Activated naive CD8-positive, alpha-beta T cell treated with anti-CD3 and anti-CD28 coated beads for 36 hours (primary cell): ENCODE results near the gene ITGAD. TPM values are rescaled to one million over a fixed set of nuclear protein-coding genes. Genes with fewer than 3 reads are reported as not detected.
A peak's percentile ranks its signal among the peaks of the same experiment; 100 is the strongest.
"Not testable (repeated sequence)": the region's sequence is repeated elsewhere in the genome, so short reads cannot be mapped to it uniquely, and the experiment has no call there.

Source experiments
- DNase-seq: peaks from one replicate; pipeline ENCODE4 v3.0.0; 2021
- H3K27ac Mint-ChIP-seq: one replicate; pipeline ENCODE4 v1.8.0; 2022; ENCODE audit warnings: mild to moderate bottlenecking, moderate library complexity, mixed read lengths
- H3K27me3 Mint-ChIP-seq: one replicate; pipeline ENCODE4 v1.8.0; 2022; ENCODE audit warnings: mild to moderate bottlenecking, mixed read lengths
- H3K36me3 Mint-ChIP-seq: one replicate; pipeline ENCODE4 v1.8.0; 2021; ENCODE audit warnings: mild to moderate bottlenecking, mixed read lengths
- H3K4me1 Mint-ChIP-seq: one replicate; pipeline ENCODE4 v1.8.0; 2021; ENCODE audit warnings: mixed read lengths
- H3K4me3 Mint-ChIP-seq: one replicate; pipeline ENCODE4 v1.8.0; 2022; ENCODE audit warnings: mild to moderate bottlenecking, moderate library complexity, mixed read lengths
- H3K9me3 Mint-ChIP-seq: one replicate; pipeline ENCODE4 v1.8.0; 2022; ENCODE audit warnings: mixed read lengths
- total RNA-seq, 2 experiments: library from RNA; stranded (reverse); gene quantifications; one replicate each; pipeline ENCODE4 v1.2.3, GENCODE V29; 2021

The ITGAD gene
- total RNA-seq, 2 experiments from 2014 or later, result not detected

- Mint-ChIP-seq H3K9me3 (no peaks in the 10 kb centered on the region), H3K36me3 (no peaks in the 10 kb centered on the region), H3K27me3 (no peaks in the 10 kb centered on the region), H3K27ac (no peak overlapping the region), H3K4me3 (no peak overlapping the region), H3K4me1 (no peaks in the 10 kb centered on the region)
- DNase-seq, result no peak
Observed at GRCh38 chr16:31409433-31409832, 16.3 kb downstream of the ITGAD start.

DNA sequence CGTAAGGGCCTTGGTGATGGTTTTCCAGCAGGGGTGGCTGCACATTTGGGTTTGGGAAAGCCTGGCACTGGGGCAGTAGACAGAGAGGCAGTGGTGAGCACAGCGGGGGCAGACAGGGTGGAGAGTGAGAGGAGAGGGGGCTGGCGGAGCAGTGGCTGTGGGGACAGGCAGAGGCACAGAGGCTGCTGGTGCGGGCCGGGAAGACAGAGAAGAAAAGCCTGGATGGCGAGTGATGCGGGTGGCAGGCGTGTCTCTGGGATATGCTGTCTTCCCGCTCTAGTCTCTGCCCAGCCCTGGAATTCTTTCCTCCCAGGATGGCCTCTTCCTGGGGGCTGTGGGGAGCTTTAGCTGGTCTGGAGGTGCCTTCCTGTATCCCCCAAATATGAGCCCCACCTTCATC lies 16.9 kb downstream of the ITGAD start:
- no peaks in the 10 kb centered on the region for H3K36me3 Mint-ChIP-seq
- no peak overlapping the region for H3K4me3 Mint-ChIP-seq

DNA sequence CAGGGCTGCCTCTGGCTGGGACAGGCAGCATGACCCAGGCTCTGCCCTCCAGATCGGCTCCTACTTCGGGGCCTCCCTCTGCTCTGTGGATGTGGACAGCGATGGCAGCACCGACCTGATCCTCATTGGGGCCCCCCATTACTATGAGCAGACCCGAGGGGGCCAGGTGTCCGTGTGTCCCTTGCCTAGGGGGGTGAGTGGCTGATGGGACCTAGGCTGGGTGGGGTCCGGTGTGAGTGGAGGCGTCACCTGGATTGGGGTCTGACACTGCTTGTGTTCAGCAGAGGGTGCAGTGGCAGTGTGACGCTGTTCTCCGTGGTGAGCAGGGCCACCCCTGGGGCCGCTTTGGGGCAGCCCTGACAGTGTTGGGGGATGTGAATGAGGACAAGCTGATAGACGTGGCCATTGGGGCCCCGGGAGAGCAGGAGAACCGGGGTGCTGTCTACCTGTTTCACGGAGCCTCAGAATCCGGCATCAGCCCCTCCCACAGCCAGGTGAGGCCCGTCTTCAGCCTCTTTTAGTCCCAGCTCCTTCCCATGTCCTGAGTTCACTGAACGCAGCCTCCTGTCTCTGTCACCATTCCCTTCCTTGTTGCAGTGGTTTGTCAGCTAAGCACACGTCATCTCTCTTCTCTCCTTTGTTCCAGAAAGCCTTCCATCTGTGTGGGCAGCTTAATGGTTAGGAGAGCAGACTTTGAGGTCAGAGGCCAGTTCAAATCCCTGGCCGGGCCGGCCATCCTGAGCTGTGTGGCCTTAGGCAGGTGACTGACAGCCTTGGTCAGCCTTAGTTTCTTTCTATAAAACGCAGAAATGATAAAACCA lies 18.1 kb downstream of the ITGAD start:
- Mint-ChIP-seq H3K9me3 (no peaks in the 10 kb centered on the region), H3K27ac (no peak overlapping the region), H3K27me3 (peaks cover 7% of the 10 kb centered on the region), H3K36me3 (no peaks in the 10 kb centered on the region), H3K4me3 (no peak overlapping the region), H3K4me1 (no peaks in the 10 kb centered on the region)
- DNase-seq, result no peak

More for the DNA sequence above, 16.9 kb downstream of the ITGAD start:
- no peak overlapping the region for H3K27ac Mint-ChIP-seq
- DNase-seq, result no peak
- H3K27me3 Mint-ChIP-seq, result peaks cover under 1% of the 10 kb centered on the region
- H3K4me1 Mint-ChIP-seq, result no peaks in the 10 kb centered on the region
- no peaks in the 10 kb centered on the region for H3K9me3 Mint-ChIP-seq

- H3K9me3 Mint-ChIP-seq, result no peaks in the 10 kb centered on the region
Observed at GRCh38 chr16:31412750-31413149, 19.6 kb downstream of the ITGAD start.

DNA sequence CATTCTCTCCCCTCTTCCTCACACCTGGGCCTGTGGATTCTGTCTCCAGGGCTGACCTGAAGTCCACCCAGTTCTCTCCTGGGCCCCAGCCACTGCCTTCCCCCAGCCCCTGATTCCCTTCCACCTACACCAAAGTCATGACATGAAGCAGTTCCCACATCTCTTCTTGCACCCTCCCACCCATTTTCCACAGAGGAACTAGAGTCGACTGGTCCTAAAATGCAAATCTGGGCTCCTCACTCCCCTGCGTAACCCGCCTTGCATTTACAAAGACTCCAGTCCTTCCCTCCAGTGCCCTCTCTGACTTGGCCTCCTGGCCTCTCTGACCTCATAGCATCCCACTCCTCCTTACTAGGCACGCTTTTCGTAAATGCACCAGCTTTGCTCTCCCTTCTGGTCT lies 20.2 kb downstream of the ITGAD start:
- no peak overlapping the region for H3K27ac Mint-ChIP-seq
- no peak for DNase-seq
- no peaks in the 10 kb centered on the region for H3K36me3 Mint-ChIP-seq
- no peaks in the 10 kb centered on the region for H3K4me1 Mint-ChIP-seq
- H3K4me3 Mint-ChIP-seq, result no peak overlapping the region
- peaks cover 3% of the 10 kb centered on the region for H3K9me3 Mint-ChIP-seq
- H3K27me3 Mint-ChIP-seq, result peaks cover 14% of the 10 kb centered on the region

More at GRCh38 chr16:31412750-31413149, 19.6 kb downstream of the ITGAD start:
- Mint-ChIP-seq H3K36me3 (no peaks in the 10 kb centered on the region), H3K27me3 (peaks cover 8% of the 10 kb centered on the region), H3K4me3 (no peak overlapping the region), H3K4me1 (no peaks in the 10 kb centered on the region), H3K27ac (no peak overlapping the region)
- DNase-seq, result no peak

DNA sequence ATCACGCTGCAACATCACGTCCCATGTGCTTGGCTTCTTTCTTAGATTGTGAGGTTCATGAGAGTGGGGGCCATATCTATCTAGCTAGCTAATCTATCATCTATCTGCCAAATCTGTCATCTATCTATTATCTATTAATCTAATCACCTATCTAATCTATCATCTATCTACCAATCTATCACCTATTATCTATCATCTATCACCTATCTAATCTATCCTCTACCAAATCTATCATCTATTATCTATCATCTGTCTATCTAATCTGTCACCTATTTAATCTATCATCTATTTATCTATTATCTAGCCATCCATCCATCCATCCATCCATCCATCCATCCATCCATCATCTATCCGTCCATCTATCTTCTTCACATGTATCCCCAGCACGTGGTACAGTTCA lies 20.8 kb downstream of the ITGAD start:
- Mint-ChIP-seq H3K9me3 (peaks cover 3% of the 10 kb centered on the region), H3K27ac (no peak overlapping the region), H3K27me3 (peaks cover 15% of the 10 kb centered on the region), H3K4me3 (no peak overlapping the region), H3K36me3 (no peaks in the 10 kb centered on the region), H3K4me1 (no peaks in the 10 kb centered on the region)
- DNase-seq, result no peak

GRCh38 chr16:31414706-31415105 lies 21.6 kb downstream of the ITGAD start:
- no peaks in the 10 kb centered on the region for H3K4me1 Mint-ChIP-seq
- no peak overlapping the region for H3K27ac Mint-ChIP-seq
- peaks cover 3% of the 10 kb centered on the region for H3K9me3 Mint-ChIP-seq
- peaks cover 15% of the 10 kb centered on the region for H3K27me3 Mint-ChIP-seq
- H3K36me3 Mint-ChIP-seq, result no peaks in the 10 kb centered on the region
- DNase-seq, result no peak
- H3K4me3 Mint-ChIP-seq, result no peak overlapping the region

DNA sequence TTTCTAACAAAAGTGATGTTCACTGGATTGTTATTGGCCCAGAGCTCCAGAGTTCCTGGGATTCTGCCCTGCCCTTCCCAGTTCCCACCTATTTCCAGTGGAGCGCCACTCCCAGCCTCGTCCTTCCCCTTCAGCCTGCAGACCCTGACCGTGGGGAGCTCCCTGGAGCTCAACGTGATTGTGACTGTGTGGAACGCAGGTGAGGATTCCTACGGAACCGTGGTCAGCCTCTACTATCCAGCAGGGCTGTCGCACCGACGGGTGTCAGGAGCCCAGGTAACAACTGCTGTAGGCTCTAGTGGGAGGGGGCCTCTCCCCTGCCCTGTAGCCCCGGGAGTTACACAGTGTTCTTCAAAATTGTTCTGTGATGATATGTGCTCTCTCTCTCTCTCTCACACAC lies 23.2 kb downstream of the ITGAD start:
- Mint-ChIP-seq H3K4me3 (no peak overlapping the region), H3K4me1 (peaks cover 8% of the 10 kb centered on the region), H3K36me3 (no peaks in the 10 kb centered on the region), H3K9me3 (peaks cover 3% of the 10 kb centered on the region), H3K27me3 (peaks cover 15% of the 10 kb centered on the region), H3K27ac (no peak overlapping the region)
- no peak for DNase-seq

DNA sequence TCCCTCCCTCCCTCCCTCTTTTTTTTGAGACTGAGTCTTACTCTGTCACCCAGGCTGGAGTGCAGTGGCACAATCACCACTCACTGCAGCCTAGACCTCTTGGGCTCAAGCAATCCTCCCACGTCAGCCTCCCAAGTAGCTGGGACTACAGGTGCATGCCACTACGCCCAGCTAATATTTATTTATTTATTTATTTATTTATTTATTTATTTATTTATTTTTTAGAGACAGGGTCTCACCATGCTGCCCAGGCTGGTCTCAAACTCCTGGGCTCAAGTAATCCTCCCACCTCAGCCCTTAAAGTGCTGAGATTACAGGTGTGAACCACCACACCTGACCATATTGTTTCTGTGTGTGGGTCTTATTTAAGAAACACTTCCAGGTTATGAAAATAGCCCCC lies 23.9 kb downstream of the ITGAD start:
- not testable (repeated sequence) for H3K36me3 Mint-ChIP-seq, DNase-seq, H3K4me3 Mint-ChIP-seq, H3K27ac Mint-ChIP-seq, H3K9me3 Mint-ChIP-seq
- peaks cover 15% of the 10 kb centered on the region for H3K27me3 Mint-ChIP-seq
- H3K4me1 Mint-ChIP-seq, result peaks cover 12% of the 10 kb centered on the region

GRCh38 chr16:31417916-31418315 lies 24.8 kb downstream of the ITGAD start:
- H3K27me3 Mint-ChIP-seq, result peaks cover 15% of the 10 kb centered on the region
- peaks cover 3% of the 10 kb centered on the region for H3K9me3 Mint-ChIP-seq
- H3K4me3 Mint-ChIP-seq, result no peak overlapping the region
- DNase-seq, result no peak
- peaks cover 12% of the 10 kb centered on the region for H3K4me1 Mint-ChIP-seq
- no peaks in the 10 kb centered on the region for H3K36me3 Mint-ChIP-seq
- no peak overlapping the region for H3K27ac Mint-ChIP-seq

DNA sequence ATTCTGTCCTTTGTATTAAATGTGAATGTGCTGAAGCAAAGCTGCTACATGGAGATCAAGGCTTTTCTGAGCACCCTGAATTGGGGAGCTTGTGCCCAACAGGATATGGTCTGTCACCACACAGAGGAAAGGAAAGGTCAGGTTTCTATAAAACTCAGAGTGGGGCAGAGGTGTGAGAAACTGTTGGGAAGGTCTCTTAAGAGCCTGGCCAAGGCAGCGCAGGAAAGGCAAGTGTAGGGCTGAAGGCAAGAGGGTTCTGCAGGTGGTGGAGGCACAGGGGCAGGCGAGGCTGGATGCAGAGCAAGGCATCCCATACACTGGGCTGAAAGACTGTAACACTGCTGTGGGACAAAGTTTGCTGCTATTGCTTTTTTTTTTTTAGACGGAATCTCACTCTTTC lies 26.9 kb downstream of the ITGAD start:
- peak overlapping the region; percentile 23 for H3K27ac Mint-ChIP-seq
- peak; percentile 29 for DNase-seq
- H3K27me3 Mint-ChIP-seq, result peaks cover 22% of the 10 kb centered on the region
- H3K4me1 Mint-ChIP-seq, result peaks cover 16% of the 10 kb centered on the region
- H3K36me3 Mint-ChIP-seq, result no peaks in the 10 kb centered on the region
- peak overlapping the region; percentile 6 for H3K4me3 Mint-ChIP-seq
- H3K9me3 Mint-ChIP-seq, result peaks cover 3% of the 10 kb centered on the region

- peak overlapping the region; percentile 39 for H3K27ac Mint-ChIP-seq
- peaks cover 20% of the 10 kb centered on the region for H3K4me1 Mint-ChIP-seq
- H3K9me3 Mint-ChIP-seq, result peaks cover 5% of the 10 kb centered on the region
- H3K36me3 Mint-ChIP-seq, result peaks cover 3% of the 10 kb centered on the region
- H3K27me3 Mint-ChIP-seq, result peaks cover 28% of the 10 kb centered on the region
- peak; percentile 75 for DNase-seq
- H3K4me3 Mint-ChIP-seq, result no peak overlapping the region
Observed at GRCh38 chr16:31421587-31421986, 28.5 kb downstream of the ITGAD start.

DNA sequence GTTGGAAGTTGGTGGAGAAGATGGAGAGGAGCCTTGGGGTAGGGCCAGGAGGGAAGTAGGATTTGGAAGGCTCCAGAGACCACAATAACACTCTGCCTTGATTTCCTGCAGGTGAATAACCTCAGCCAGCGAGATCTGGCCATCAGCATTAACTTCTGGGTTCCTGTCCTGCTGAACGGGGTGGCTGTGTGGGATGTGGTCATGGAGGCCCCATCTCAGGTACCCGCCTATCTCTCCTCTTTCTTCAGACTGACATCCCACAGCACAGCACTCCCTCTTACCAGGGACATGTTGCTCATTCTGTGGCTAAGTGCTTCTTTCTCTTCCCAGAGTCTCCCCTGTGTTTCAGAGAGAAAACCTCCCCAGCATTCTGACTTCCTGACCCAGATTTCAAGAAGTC lies 30.1 kb downstream of the ITGAD start:
- no peak overlapping the region for H3K4me3 Mint-ChIP-seq
- no peak for DNase-seq

DNA sequence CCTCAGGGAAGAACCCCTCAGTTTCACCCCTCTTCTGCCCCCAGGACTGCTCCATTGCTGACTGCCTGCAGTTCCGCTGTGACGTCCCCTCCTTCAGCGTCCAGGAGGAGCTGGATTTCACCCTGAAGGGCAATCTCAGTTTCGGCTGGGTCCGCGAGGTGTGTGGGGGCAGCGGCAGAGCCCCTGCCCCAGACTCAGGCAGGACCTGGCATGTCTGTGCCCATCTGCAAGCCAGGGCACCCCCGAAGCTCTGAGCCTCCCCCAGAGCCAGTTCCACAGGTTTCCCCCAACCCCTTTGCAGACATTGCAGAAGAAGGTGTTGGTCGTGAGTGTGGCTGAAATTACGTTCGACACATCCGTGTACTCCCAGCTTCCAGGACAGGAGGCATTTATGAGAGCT lies 30.7 kb downstream of the ITGAD start:
- peaks cover 3% of the 10 kb centered on the region for H3K36me3 Mint-ChIP-seq
- peaks cover 20% of the 10 kb centered on the region for H3K27me3 Mint-ChIP-seq
- peaks cover 2% of the 10 kb centered on the region for H3K9me3 Mint-ChIP-seq
- no peak overlapping the region for H3K27ac Mint-ChIP-seq
- H3K4me3 Mint-ChIP-seq, result no peak overlapping the region
- peaks cover 20% of the 10 kb centered on the region for H3K4me1 Mint-ChIP-seq
- no peak for DNase-seq

More for the DNA sequence above, 30.1 kb downstream of the ITGAD start:
- H3K27me3 Mint-ChIP-seq, result peaks cover 22% of the 10 kb centered on the region
- peaks cover 3% of the 10 kb centered on the region for H3K36me3 Mint-ChIP-seq
- H3K27ac Mint-ChIP-seq, result no peak overlapping the region
- peaks cover 20% of the 10 kb centered on the region for H3K4me1 Mint-ChIP-seq
- peaks cover 2% of the 10 kb centered on the region for H3K9me3 Mint-ChIP-seq

DNA sequence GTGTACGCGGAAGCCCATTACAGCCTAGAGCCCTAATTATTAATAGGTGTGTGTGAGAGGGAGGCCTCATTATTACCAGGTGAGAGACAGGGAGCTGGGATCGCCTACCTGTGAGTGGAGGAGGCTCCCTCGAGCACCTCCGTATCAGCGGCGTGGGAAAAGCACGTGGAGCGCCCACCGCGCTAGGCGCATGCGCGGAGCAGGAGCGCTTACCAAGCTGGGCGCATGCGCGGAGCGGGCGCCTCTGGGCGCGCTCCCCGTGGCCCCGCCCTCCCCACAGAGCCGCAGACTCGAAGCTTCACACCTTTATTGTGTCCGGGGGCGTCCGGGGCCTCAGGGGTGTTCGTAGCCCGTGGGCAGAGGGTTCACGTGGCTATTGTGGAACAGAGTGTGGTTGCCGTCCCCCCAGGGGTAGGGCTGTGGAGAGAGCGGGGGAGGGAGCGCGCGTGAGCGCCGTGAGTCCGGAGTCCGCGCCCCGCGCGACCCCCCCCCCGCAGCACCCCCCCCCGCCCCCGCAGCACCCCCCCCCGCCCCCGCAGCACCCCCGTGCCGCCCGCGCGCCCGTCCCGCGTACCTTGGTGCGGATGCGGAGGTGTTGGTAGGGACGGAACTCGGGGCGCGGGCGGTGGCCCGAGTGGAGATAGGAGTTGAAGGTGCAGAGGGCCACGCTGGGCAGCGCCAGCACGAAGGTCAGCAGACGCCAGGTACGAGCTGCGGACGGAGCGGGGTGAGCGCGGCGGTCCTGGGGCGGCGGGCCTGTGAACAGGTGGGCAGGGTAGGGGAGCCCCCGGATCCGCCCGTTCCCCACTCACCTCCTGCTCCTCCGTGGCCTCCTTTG lies 34.5 kb downstream of the ITGAD start:
- Mint-ChIP-seq H3K27me3 (peaks cover 20% of the 10 kb centered on the region), H3K27ac (no peak overlapping the region), H3K9me3 (peaks cover 2% of the 10 kb centered on the region), H3K4me3 (no peak overlapping the region), H3K36me3 (peaks cover 3% of the 10 kb centered on the region), H3K4me1 (peaks cover 15% of the 10 kb centered on the region)
- DNase-seq, result peak; percentile 65
